Measurements from ENCODE around the gene SLC6A11.

DNA sequence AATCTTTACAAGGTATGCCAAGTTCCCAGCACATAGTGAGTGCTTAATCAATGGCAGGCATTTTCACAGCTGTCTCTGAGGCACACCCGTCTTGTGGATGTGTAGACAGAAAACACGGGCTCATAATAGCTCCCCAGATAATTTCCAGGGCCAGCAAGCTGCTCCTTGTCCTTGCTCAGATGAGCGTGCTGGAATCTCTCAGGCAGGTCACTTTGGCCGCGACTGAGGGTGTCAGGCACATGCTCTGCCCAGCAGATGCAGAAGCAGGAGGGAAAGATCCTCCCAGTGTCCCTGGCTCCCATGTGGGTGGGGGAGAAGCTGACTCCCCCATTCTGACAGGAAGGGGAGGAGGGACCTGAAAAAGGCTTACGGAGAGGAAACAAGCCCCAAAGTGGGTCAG lies 141.0 kb downstream of the SLC6A11 start:
- TF ChIP-seq, protein P1, sequence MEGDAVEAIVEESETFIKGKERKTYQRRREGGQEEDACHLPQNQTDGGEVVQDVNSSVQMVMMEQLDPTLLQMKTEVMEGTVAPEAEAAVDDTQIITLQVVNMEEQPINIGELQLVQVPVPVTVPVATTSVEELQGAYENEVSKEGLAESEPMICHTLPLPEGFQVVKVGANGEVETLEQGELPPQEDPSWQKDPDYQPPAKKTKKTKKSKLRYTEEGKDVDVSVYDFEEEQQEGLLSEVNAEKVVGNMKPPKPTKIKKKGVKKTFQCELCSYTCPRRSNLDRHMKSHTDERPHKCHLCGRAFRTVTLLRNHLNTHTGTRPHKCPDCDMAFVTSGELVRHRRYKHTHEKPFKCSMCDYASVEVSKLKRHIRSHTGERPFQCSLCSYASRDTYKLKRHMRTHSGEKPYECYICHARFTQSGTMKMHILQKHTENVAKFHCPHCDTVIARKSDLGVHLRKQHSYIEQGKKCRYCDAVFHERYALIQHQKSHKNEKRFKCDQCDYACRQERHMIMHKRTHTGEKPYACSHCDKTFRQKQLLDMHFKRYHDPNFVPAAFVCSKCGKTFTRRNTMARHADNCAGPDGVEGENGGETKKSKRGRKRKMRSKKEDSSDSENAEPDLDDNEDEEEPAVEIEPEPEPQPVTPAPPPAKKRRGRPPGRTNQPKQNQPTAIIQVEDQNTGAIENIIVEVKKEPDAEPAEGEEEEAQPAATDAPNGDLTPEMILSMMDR (IDR thresholded peaks at IDR 0.05): no peak
- TF ChIP-seq POLR2A (IDR thresholded peaks at IDR 0.05): no peak
- no peak for TF ChIP-seq EP300 (IDR thresholded peaks at IDR 0.05)

All from tibial nerve (tissue), 4 donors.